ENCODE measurements around the gene ADAMTSL2.

DNA sequence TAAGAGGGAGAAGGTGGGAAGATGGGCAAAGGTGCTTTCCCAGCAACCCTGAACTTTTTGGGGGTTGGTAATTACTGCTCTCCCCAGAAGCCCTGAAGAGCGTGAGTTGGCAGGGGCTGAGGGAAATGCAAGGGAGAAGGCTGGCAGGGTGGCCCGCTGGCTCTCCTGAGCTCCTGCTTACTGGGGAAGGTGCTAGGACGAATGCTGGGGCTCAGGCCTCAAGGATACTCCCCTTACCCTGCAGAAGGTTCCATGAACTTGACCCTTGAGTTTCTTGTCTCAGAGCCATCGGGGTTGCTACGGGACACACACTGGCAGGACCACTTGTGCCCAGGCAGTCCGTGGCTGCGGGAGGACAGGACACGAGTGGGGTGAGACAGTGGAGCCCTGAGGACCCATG, 73.5 kb downstream of the ADAMTSL2 start:
- TF ChIP-seq CEBPB (IDR thresholded peaks at IDR 0.05) (no peak), EP300 (IDR thresholded peaks at IDR 0.05; ENCODE audit: borderline replicate concordance) (no peak), RAD21 (IDR thresholded peaks at IDR 0.05; ENCODE audit: low read depth) (no peak), FOXM1 (IDR thresholded peaks at IDR 0.05; ENCODE audit: borderline replicate concordance, low read depth) (no peak), TAF1 (IDR thresholded peaks at IDR 0.05; ENCODE audit: low read depth) (no peak), CREB1 (IDR thresholded peaks at IDR 0.05; ENCODE audit: low read depth) (no peak), YY1 (IDR thresholded peaks at IDR 0.05; ENCODE audit: low read depth) (no peak)
- TF ChIP-seq, protein P1, sequence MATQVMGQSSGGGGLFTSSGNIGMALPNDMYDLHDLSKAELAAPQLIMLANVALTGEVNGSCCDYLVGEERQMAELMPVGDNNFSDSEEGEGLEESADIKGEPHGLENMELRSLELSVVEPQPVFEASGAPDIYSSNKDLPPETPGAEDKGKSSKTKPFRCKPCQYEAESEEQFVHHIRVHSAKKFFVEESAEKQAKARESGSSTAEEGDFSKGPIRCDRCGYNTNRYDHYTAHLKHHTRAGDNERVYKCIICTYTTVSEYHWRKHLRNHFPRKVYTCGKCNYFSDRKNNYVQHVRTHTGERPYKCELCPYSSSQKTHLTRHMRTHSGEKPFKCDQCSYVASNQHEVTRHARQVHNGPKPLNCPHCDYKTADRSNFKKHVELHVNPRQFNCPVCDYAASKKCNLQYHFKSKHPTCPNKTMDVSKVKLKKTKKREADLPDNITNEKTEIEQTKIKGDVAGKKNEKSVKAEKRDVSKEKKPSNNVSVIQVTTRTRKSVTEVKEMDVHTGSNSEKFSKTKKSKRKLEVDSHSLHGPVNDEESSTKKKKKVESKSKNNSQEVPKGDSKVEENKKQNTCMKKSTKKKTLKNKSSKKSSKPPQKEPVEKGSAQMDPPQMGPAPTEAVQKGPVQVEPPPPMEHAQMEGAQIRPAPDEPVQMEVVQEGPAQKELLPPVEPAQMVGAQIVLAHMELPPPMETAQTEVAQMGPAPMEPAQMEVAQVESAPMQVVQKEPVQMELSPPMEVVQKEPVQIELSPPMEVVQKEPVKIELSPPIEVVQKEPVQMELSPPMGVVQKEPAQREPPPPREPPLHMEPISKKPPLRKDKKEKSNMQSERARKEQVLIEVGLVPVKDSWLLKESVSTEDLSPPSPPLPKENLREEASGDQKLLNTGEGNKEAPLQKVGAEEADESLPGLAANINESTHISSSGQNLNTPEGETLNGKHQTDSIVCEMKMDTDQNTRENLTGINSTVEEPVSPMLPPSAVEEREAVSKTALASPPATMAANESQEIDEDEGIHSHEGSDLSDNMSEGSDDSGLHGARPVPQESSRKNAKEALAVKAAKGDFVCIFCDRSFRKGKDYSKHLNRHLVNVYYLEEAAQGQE (IDR thresholded peaks at IDR 0.05; ENCODE audit: low read depth) = no peak
- TF ChIP-seq, protein P2, sequence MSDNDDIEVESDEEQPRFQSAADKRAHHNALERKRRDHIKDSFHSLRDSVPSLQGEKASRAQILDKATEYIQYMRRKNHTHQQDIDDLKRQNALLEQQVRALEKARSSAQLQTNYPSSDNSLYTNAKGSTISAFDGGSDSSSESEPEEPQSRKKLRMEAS (IDR thresholded peaks at IDR 0.05) = no peak
